T-cell (primary cell): Measurements from ENCODE around the gene FAM236A. TPM values are rescaled to one million over a fixed set of nuclear protein-coding genes. Genes with fewer than 3 reads are reported as not detected.
"Not testable (repeated sequence)": the region's sequence is repeated elsewhere in the genome, so short reads cannot be mapped to it uniquely, and the experiment has no call there.

Source experiments
- ATAC-seq, 4 experiments: fragments of 200-7000 bp in 3 of 4; fragments of 150-1000 bp in 1 of 4; cut with Tn5 transposase; replicated peaks in 1 of 4; 1 replicate in 3 of 4; 2 replicates in 1 of 4; pipeline ENCODE4 v1.10.0; 2021; ENCODE audit warnings: moderate library complexity in 3 of 4, mild to moderate bottlenecking in 2 of 4, moderate number of reproducible peaks in 1 of 4
- CTCF ChIA-PET, 2 donors: fragments of 300-600 bp; sonication (Branson Sonifier 250); formaldehyde crosslinking; loops; one replicate each; lab custom pipeline; 2022; ENCODE audit warnings: antibody characterized with exemption in 2 of 2; lab: Charles Lee
- POLR2A ChIA-PET, 2 donors: fragments of 300-600 bp; sonication (Branson Sonifier 250); formaldehyde crosslinking; loops; one replicate each; lab custom pipeline; 2022; ENCODE audit warnings: antibody characterized with exemption in 2 of 2; lab: Charles Lee
- DNase-seq, 35 experiments: peaks; one replicate each; pipeline versions ENCODE4 v3.0.0 to v3.0.0-alpha.2; 2013 to 2023
- H3K27ac ChIP-seq: one replicate; pipeline ENCODE4 v1.5.1; 2013; ENCODE audit warnings: low read length
- H3K27me3 ChIP-seq, 2 experiments: replicated peaks in 1 of 2; 1 replicate in 1 of 2; 2 replicates in 1 of 2; pipeline versions ENCODE4 v1.6.1 to v1.7.0; 2013; ENCODE audit warnings: low read length in 1 of 2, mixed read lengths in 1 of 2; ENCODE audit not compliant: control insufficient read depth in 2 of 2, insufficient read depth in 2 of 2; ENCODE audit errors: extremely low read depth in 1 of 2
- H3K36me3 ChIP-seq, 2 donors: 1 replicate in 1 of 2; 2 replicates in 1 of 2; pipeline versions ENCODE4 v1.6.1 to v1.7.0; 2013; ENCODE audit warnings: low read length in 1 of 2; ENCODE audit not compliant: control insufficient read depth in 2 of 2, insufficient read depth in 1 of 2; ENCODE audit errors: extremely low read depth in 1 of 2
- H3K4me1 ChIP-seq, 2 experiments: 1 replicate in 1 of 2; 2 replicates in 1 of 2; pipeline versions ENCODE4 v1.6.1 to v1.7.0; 2013; ENCODE audit warnings: low read length in 2 of 2, mixed read lengths in 1 of 2; ENCODE audit not compliant: insufficient read depth in 2 of 2, control insufficient read depth in 1 of 2; ENCODE audit errors: extremely low read depth in 1 of 2
- H3K4me3 ChIP-seq, 2 donors: 1 replicate in 1 of 2; 2 replicates in 1 of 2; pipeline versions ENCODE4 v1.5.1 to v1.7.0; 2013; ENCODE audit warnings: mild to moderate bottlenecking in 2 of 2, low read length in 1 of 2, moderate library complexity in 1 of 2; ENCODE audit not compliant: control insufficient read depth in 1 of 2; ENCODE audit errors: extremely low read depth in 1 of 2
- H3K9me3 ChIP-seq: 2 replicates; pipeline ENCODE4 v1.7.0; 2013
- H3K27ac Mint-ChIP-seq, 2 donors: one replicate each; pipeline ENCODE4 v1.8.0; 2020 to 2021; ENCODE audit warnings: mild to moderate bottlenecking in 2 of 2, mixed read lengths in 2 of 2
- H3K27me3 Mint-ChIP-seq, 2 donors: one replicate each; pipeline ENCODE4 v1.8.0; 2021 to 2022; ENCODE audit warnings: mixed read lengths in 2 of 2
- H3K36me3 Mint-ChIP-seq: one replicate; pipeline ENCODE4 v1.8.0; 2021; ENCODE audit warnings: mixed read lengths
- H3K4me1 Mint-ChIP-seq, 3 donors: one replicate each; pipeline ENCODE4 v1.8.0; 2020 to 2022; ENCODE audit warnings: mixed read lengths in 3 of 3, mild to moderate bottlenecking in 1 of 3
- H3K4me3 Mint-ChIP-seq, 3 donors: one replicate each; pipeline ENCODE4 v1.8.0; 2020 to 2022; ENCODE audit warnings: mild to moderate bottlenecking in 3 of 3, mixed read lengths in 3 of 3, moderate library complexity in 3 of 3
- H3K9me3 Mint-ChIP-seq, 3 donors: one replicate each; pipeline ENCODE4 v1.8.0; 2020 to 2022; ENCODE audit warnings: mixed read lengths in 3 of 3
- WGBS: methylation state at CpG from one replicate; pipeline ENCODE4 v1.1.5; 2013; ENCODE audit warnings: missing lambda C conversion rate; ENCODE audit not compliant: insufficient coverage; 5-methylcytosine and 5-hydroxymethylcytosine counted together
- total RNA-seq, 35 experiments: library from RNA in 6 of 35; stranded (reverse) in 6 of 35; fragments of 120-200 nt in 1 of 35; gene quantifications; one replicate each; pipeline versions ENCODE4 v1.2.1 to v1.2.4 and lab custom pipeline; 2013 to 2026

FAM236A gene
- total RNA-seq (not detected), total RNA-seq (lab: John Stamatoyannopoulos, UW) (0 reads per million in 29 experiments)
- total RNA-seq (2013): not detected

DNA sequence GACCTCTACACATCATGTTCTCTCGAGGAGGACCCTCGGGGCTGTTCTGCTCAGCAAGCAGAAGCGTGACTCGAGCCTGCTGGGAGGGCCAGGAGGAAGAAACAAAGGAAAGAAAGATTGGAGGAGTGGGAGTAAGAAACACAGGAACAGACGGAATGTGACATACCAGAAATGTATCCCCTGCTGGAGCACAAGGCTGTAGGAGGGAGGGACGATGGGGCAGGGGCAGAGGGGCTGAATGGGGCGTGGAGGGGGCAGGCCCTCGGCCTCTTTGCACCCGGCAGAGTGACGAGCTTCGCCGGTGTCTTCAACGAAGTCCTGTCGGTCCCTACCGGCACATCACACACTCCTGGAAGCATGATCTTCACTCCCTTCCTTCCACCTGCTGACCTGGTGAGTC is at the start of gene FAM236A:
FAM236A (plus strand) TSS at position 301 of the 400 bp plus-strand sequence; CDS start at position 358, 57 bp downstream.
- H3K9me3 ChIP-seq, DNase-seq, H3K36me3 ChIP-seq, H3K27ac ChIP-seq, CTCF ChIA-PET, H3K27ac Mint-ChIP-seq, H3K27me3 Mint-ChIP-seq, H3K27me3 ChIP-seq, H3K9me3 Mint-ChIP-seq, H3K4me1 Mint-ChIP-seq, H3K4me3 Mint-ChIP-seq, H3K4me1 ChIP-seq, H3K36me3 Mint-ChIP-seq, H3K4me3 ChIP-seq, ATAC-seq, POLR2A ChIA-PET: not testable (repeated sequence)
- no CpG with 5 or more reads among the region's 15 CpGs for WGBS

DNA sequence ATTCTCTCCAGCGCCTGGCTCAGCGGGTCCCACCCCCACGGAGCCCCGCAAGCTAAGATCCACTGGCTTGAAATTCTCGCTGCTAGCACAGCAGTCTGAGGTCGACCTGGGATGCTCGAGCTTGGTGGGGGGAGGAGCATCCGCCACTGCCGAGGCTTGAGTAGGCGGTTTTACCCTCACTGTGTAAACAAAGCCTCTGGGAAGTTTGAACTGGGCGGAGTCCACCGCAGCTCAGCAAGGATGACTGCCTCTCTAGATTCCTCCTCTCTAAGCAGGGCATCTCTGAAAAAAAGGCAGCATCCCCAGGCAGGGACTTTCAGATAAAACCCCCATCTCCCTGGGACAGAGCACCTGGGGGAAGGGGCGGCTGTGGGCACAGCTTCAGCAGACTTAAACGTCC is 48.3 kb upstream of the FAM236A start:
- H3K9me3 Mint-ChIP-seq, H3K36me3 Mint-ChIP-seq, H3K4me3 ChIP-seq, H3K27ac ChIP-seq, H3K27me3 Mint-ChIP-seq, ATAC-seq, POLR2A ChIA-PET, H3K27ac Mint-ChIP-seq, H3K36me3 ChIP-seq, H3K27me3 ChIP-seq, H3K4me1 ChIP-seq, CTCF ChIA-PET, DNase-seq, H3K9me3 ChIP-seq, H3K4me3 Mint-ChIP-seq, H3K4me1 Mint-ChIP-seq: not testable (repeated sequence)
- no CpG with 5 or more reads among the region's 14 CpGs for WGBS

DNA sequence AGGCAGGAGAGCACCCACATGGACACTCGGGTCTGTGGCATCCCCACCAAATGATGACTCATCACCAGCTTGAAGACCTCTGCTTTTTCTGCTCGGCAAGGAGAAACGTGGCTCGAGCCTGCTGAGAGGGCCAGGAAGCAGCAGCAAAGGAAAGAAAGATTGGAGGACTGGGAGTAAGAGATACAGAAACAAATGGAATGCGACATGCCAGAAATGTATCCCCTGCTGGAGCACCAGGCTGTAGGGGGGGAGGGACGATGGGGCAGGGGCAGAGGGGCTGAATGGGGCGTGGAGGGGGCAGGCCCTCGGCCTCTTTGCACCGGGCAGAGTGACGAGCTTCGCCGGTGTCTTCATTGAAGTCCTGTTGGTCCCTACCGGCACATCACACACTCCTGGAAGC is 25.7 kb upstream of the FAM236A start, which contains the start of gene FAM236C:
FAM236C (plus strand) TSS at position 301 of the 400 bp plus-strand sequence. CDS start 100 bp downstream, outside the sequence.
- ATAC-seq, H3K27ac ChIP-seq, DNase-seq, CTCF ChIA-PET, H3K9me3 ChIP-seq, H3K4me3 Mint-ChIP-seq, H3K9me3 Mint-ChIP-seq, H3K27ac Mint-ChIP-seq, H3K4me1 ChIP-seq, H3K36me3 ChIP-seq, H3K36me3 Mint-ChIP-seq, H3K27me3 Mint-ChIP-seq, H3K4me1 Mint-ChIP-seq, H3K4me3 ChIP-seq, POLR2A ChIA-PET, H3K27me3 ChIP-seq: not testable (repeated sequence)
- no CpG with 5 or more reads among the region's 13 CpGs for WGBS

DNA sequence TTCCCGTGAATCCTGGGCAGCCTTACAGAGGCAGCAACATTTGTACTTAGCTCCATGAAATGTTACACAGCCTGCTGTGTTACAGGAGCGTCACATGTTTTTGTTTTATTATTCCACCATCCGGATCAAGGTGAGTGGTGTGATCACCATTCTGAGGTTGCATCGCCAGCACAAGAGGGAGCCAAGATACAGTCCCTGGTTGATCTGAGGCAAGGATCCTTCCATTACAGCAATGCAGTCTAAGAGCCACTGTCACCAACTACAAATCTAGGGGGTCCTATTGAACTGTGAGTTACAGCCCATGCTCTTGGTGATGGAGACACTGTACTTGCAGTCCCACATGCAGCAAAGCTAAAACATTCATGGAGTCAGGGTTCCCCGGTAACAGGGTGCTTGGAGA is 21.9 kb upstream of the FAM236A start:
- H3K27ac Mint-ChIP-seq, H3K4me1 Mint-ChIP-seq, H3K4me3 Mint-ChIP-seq, H3K36me3 ChIP-seq, H3K27me3 Mint-ChIP-seq, H3K9me3 ChIP-seq, H3K4me3 ChIP-seq, H3K27ac ChIP-seq, H3K9me3 Mint-ChIP-seq, POLR2A ChIA-PET, ATAC-seq, H3K36me3 Mint-ChIP-seq, H3K4me1 ChIP-seq, H3K27me3 ChIP-seq, CTCF ChIA-PET, DNase-seq: not testable (repeated sequence)
- WGBS: no CpG with 5 or more reads among the region's 5 CpGs

DNA sequence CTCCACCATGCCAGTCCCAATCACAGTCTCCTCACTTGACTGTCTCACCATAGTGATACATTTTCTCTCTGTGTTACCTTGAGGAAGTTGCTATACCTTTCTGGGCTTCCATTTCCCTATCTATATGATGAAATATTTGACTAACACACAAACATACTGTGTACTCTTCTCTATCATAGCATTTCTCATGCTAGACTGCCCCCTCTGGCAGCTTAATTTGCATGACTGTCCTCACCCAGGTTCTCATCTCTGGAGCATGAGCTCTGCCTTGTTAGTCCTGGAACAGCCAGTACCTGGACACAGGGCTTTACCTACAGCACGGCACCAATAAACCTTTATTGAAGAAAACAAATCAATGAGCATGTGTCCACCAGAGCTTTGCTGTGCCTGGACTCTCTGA is 5.7 kb upstream of the FAM236A start:
- H3K4me1 Mint-ChIP-seq, ATAC-seq, H3K27ac Mint-ChIP-seq, POLR2A ChIA-PET, H3K4me1 ChIP-seq, H3K4me3 Mint-ChIP-seq, H3K27me3 ChIP-seq, CTCF ChIA-PET, H3K36me3 Mint-ChIP-seq, H3K4me3 ChIP-seq, H3K36me3 ChIP-seq, H3K27ac ChIP-seq, H3K9me3 ChIP-seq, DNase-seq, H3K9me3 Mint-ChIP-seq, H3K27me3 Mint-ChIP-seq: not testable (repeated sequence)
- no CpG with 5 or more reads among the region's 1 CpG for WGBS

DNA sequence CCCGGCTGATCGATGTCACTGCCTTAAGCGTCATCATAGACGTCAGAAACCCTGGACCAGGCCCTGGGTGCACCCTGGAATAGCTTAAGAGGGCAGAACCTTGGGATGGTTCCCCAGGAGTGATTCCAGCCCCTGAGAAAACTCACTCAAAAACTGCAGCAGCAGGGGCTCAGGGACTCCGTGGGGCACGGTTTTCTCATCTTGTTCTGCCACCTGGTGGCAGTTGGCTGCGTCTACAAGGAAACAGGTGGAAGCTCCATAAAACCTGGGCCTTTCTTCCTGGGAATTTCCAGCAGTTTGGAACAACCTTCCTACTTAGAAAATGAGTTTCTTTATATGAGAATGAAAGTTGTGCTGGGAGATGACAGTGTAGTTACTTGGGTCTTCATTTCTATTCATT is 1.6 kb upstream of the FAM236A start:
- H3K27ac ChIP-seq, H3K36me3 ChIP-seq, H3K9me3 ChIP-seq, ATAC-seq, CTCF ChIA-PET, H3K4me3 ChIP-seq, H3K4me3 Mint-ChIP-seq, H3K27me3 Mint-ChIP-seq, H3K36me3 Mint-ChIP-seq, H3K4me1 ChIP-seq, H3K4me1 Mint-ChIP-seq, DNase-seq, POLR2A ChIA-PET, H3K27me3 ChIP-seq, H3K27ac Mint-ChIP-seq, H3K9me3 Mint-ChIP-seq: not testable (repeated sequence)
- WGBS: no CpG with 5 or more reads among the region's 7 CpGs

DNA sequence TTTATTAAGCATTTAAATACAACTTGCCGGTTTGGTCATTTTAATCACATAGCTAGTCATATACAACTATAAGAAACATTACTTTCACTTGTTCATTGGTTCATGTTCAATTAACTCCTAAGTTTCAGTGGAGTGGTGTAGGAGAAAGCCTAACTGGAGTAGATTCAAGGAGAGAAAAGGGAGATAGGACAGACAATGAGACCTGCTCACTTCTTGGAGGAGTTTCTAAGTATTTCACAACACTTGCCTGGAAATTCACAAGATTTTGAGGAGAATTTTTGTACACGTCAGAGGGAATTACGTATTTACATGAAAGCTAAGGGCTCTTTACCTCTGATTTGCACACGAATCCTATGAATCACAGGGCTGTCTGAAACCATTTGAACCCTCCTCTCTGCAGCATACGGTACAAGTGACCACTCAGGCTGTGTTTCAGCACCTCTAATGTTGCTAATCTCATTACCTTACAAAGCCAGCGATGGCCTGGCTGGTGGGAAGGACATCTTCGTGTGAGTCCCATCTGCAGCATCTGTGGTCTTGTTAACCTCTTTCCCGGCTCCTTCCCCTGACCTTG is 1.0 kb upstream of the FAM236A start:
- CTCF ChIA-PET, DNase-seq, H3K27me3 Mint-ChIP-seq, H3K9me3 ChIP-seq, H3K4me3 ChIP-seq, H3K4me1 Mint-ChIP-seq, H3K4me1 ChIP-seq, H3K27ac ChIP-seq, H3K4me3 Mint-ChIP-seq, H3K27ac Mint-ChIP-seq, H3K36me3 Mint-ChIP-seq, H3K27me3 ChIP-seq, H3K9me3 Mint-ChIP-seq, H3K36me3 ChIP-seq, POLR2A ChIA-PET, ATAC-seq: not testable (repeated sequence)
- no CpG with 5 or more reads among the region's 8 CpGs for WGBS
